Calu3 (cell line): ENCODE data around the gene ZMYM1. TPM values are rescaled to one million over a fixed set of nuclear protein-coding genes. Genes with fewer than 3 reads are reported as not detected.

Source experiments
- BruUV-seq: library from RNA; stranded (reverse); fragments of 400-500 nt; replicated peaks from 2 replicates; lab custom pipeline; 2021; lab: Mats Ljungman, UMichigan
- CTCF ChIA-PET: fragments of 300-600 bp; sonication (Branson Sonifier 250); formaldehyde crosslinking; loops from one replicate; lab custom pipeline; 2022; ENCODE audit warnings: antibody characterized with exemption; lab: Charles Lee
- DNase-seq: peaks from one replicate; pipeline ENCODE4 v3.0.0; 2022
- H3K27ac Mint-ChIP-seq: one replicate; pipeline ENCODE4 v1.8.0; 2022; ENCODE audit warnings: mixed read lengths; ENCODE audit not compliant: unreplicated experiment
- H3K27me3 Mint-ChIP-seq: one replicate; pipeline ENCODE4 v1.8.0; 2022; ENCODE audit warnings: mixed read lengths; ENCODE audit not compliant: unreplicated experiment
- H3K36me3 Mint-ChIP-seq: one replicate; pipeline ENCODE4 v1.8.0; 2022; ENCODE audit warnings: mild to moderate bottlenecking, moderate library complexity, mixed read lengths; ENCODE audit not compliant: insufficient read depth, unreplicated experiment
- H3K4me1 Mint-ChIP-seq: one replicate; pipeline ENCODE4 v1.8.0; 2022; ENCODE audit warnings: mild to moderate bottlenecking, low read depth, mixed read lengths; ENCODE audit not compliant: unreplicated experiment
- H3K4me3 Mint-ChIP-seq: one replicate; pipeline ENCODE4 v1.8.0; 2022; ENCODE audit warnings: mild to moderate bottlenecking, low read depth, moderate library complexity, mixed read lengths; ENCODE audit not compliant: unreplicated experiment
- H3K9me3 Mint-ChIP-seq: one replicate; pipeline ENCODE4 v1.8.0; 2022; ENCODE audit warnings: low read depth, mixed read lengths; ENCODE audit not compliant: unreplicated experiment
- intact Hi-C: fragments of 100-400 bp; cut with micrococcal nuclease; formaldehyde crosslinking; loops from one replicate; pipeline ENCODE4 v1.10.0; 2022; ENCODE audit not compliant: unreplicated experiment
- total RNA-seq: library from RNA; stranded (reverse); gene quantifications from 2 replicates; pipeline ENCODE4 v1.2.3, GENCODE V29; 2022
- TF ChIP-seq, protein P1 (sequence below): fragments of 200-600 bp; IDR thresholded peaks from one replicate; pipeline ENCODE4 v1.8.0; 2022; ENCODE audit warnings: antibody characterized with exemption; ENCODE audit not compliant: unreplicated experiment

ZMYM1 gene
- total RNA-seq, 1 experiment from 2014 or later = 40.2 TPM

- DNase-seq = peak; percentile 11
- TF ChIP-seq, protein P1, sequence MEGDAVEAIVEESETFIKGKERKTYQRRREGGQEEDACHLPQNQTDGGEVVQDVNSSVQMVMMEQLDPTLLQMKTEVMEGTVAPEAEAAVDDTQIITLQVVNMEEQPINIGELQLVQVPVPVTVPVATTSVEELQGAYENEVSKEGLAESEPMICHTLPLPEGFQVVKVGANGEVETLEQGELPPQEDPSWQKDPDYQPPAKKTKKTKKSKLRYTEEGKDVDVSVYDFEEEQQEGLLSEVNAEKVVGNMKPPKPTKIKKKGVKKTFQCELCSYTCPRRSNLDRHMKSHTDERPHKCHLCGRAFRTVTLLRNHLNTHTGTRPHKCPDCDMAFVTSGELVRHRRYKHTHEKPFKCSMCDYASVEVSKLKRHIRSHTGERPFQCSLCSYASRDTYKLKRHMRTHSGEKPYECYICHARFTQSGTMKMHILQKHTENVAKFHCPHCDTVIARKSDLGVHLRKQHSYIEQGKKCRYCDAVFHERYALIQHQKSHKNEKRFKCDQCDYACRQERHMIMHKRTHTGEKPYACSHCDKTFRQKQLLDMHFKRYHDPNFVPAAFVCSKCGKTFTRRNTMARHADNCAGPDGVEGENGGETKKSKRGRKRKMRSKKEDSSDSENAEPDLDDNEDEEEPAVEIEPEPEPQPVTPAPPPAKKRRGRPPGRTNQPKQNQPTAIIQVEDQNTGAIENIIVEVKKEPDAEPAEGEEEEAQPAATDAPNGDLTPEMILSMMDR = no peak
- CTCF ChIA-PET = interaction anchor here (0.8 to 1.7 kb wide), 2 partner anchors 48 to 172 kb away, joined by 3 to 5 read pairs; partner anchors contain the start of genes SMIM12 and ZMYM1
- Mint-ChIP-seq H3K9me3 (no peaks in the 10 kb centered on the region), H3K4me3 (peak overlapping the region; percentile 90), H3K36me3 (peaks cover 33% of the 10 kb centered on the region), H3K4me1 (peaks cover 20% of the 10 kb centered on the region), H3K27ac (peak overlapping the region; percentile 96), H3K27me3 (no peaks in the 10 kb centered on the region)
- BruUV-seq = TSS peak; percentile 78
- intact Hi-C loops = loop anchor here (5.0 kb wide), 1 partner anchor 46 kb away; the partner anchor contains the start of gene ZMYM1
Measured at GRCh38 chr1:35030756-35031446, 48.3 kb upstream of the ZMYM1 start.

- BruUV-seq = TSS peak; percentile 67
- H3K4me3 Mint-ChIP-seq = peak overlapping the region; percentile 90
- intact Hi-C loops = loop anchor here (5.0 kb wide), 1 partner anchor 45 kb away; the partner anchor contains the start of gene ZMYM1
Measured at GRCh38 chr1:35032384-35032739, 46.8 kb upstream of the ZMYM1 start.

GRCh38 chr1:35033346-35033745 lies 45.8 kb upstream of the ZMYM1 start:
- no peaks in the 10 kb centered on the region for H3K27me3 Mint-ChIP-seq
- peaks cover 9% of the 10 kb centered on the region for H3K4me1 Mint-ChIP-seq
- intact Hi-C loops = loop anchor here (5.0 kb wide), 1 partner anchor 44 kb away; the partner anchor contains the start of gene ZMYM1

More at GRCh38 chr1:35032384-35032739, 46.8 kb upstream of the ZMYM1 start:
- Mint-ChIP-seq H3K27ac (no peak overlapping the region), H3K4me1 (peaks cover 11% of the 10 kb centered on the region), H3K36me3 (peaks cover 27% of the 10 kb centered on the region), H3K9me3 (no peaks in the 10 kb centered on the region), H3K27me3 (no peaks in the 10 kb centered on the region)
- CTCF ChIA-PET = interaction anchor here (0.9 to 1.7 kb wide), 3 partner anchors 17 to 173 kb away, joined by 4 to 5 read pairs (median 4); partner anchors contain the start of genes SFPQ and SMIM12
- TF ChIP-seq, protein P1 = no peak
- no peak for DNase-seq

GRCh38 chr1:35036621-35037020 lies 42.6 kb upstream of the ZMYM1 start:
- H3K4me1 Mint-ChIP-seq = no peaks in the 10 kb centered on the region
- BruUV-seq = no TSS peak
- TF ChIP-seq, protein P1 = no peak
- DNase-seq = no peak
- no peaks in the 10 kb centered on the region for H3K9me3 Mint-ChIP-seq
- no peak overlapping the region for H3K4me3 Mint-ChIP-seq
- peaks cover 7% of the 10 kb centered on the region for H3K36me3 Mint-ChIP-seq
- no peaks in the 10 kb centered on the region for H3K27me3 Mint-ChIP-seq
- CTCF ChIA-PET = no interaction called here
- no peak overlapping the region for H3K27ac Mint-ChIP-seq
- intact Hi-C loops = no loop called here

More at GRCh38 chr1:35033346-35033745, 45.8 kb upstream of the ZMYM1 start:
- no peak for DNase-seq
- Mint-ChIP-seq H3K36me3 (peaks cover 24% of the 10 kb centered on the region), H3K4me3 (no peak overlapping the region), H3K27ac (no peak overlapping the region), H3K9me3 (no peaks in the 10 kb centered on the region)
- TF ChIP-seq, protein P1 = no peak
- BruUV-seq = no TSS peak
- CTCF ChIA-PET = no interaction called here
